NCI-H2196 treated with DMSO at 0.1 percent for 48 hours (cell line): ENCODE results near the gene NNMT.

Experiments used
- DNase-seq: peaks from one replicate; lab custom pipeline; 2025; ENCODE audit not compliant: unreplicated experiment; lab: John Stamatoyannopoulos, UW

The NNMT gene

GRCh38 chr11:114295676-114296604, at the start of gene NNMT:
NNMT (plus strand) TSS chr11:114296399; CDS start chr11:114296557, 158 bp downstream.
- DNase-seq, result no peak

GRCh38 chr11:114247070-114247789, 49.0 kb upstream of the NNMT start:
- DNase-seq, result no peak

- no peak for DNase-seq
Measured at GRCh38 chr11:114250180-114250579, 46.0 kb upstream of the NNMT start.

GRCh38 chr11:114250993-114251814, 45.0 kb upstream of the NNMT start:
- no peak for DNase-seq

- no peak for DNase-seq
Measured at GRCh38 chr11:114251815-114252337, 44.3 kb upstream of the NNMT start.

GRCh38 chr11:114252767-114253166, 43.4 kb upstream of the NNMT start:
- DNase-seq, result no peak

- no peak for DNase-seq
Measured at GRCh38 chr11:114253771-114254170, 42.4 kb upstream of the NNMT start.

- DNase-seq, result no peak
Measured at GRCh38 chr11:114254571-114255146, 41.5 kb upstream of the NNMT start.

GRCh38 chr11:114255289-114255688, 40.9 kb upstream of the NNMT start:
- DNase-seq, result no peak

- no peak for DNase-seq
Measured at GRCh38 chr11:114256176-114256966, 39.8 kb upstream of the NNMT start.

GRCh38 chr11:114256967-114257286, 39.3 kb upstream of the NNMT start:
- DNase-seq, result no peak

GRCh38 chr11:114257621-114258558, 38.3 kb upstream of the NNMT start:
- DNase-seq, result no peak

GRCh38 chr11:114258696-114259095, 37.5 kb upstream of the NNMT start:
- DNase-seq, result no peak

GRCh38 chr11:114259124-114259526, 37.1 kb upstream of the NNMT start:
- DNase-seq, result no peak

GRCh38 chr11:114259551-114259983, 36.6 kb upstream of the NNMT start:
- no peak for DNase-seq

GRCh38 chr11:114260077-114260476, 36.1 kb upstream of the NNMT start:
- DNase-seq, result no peak

GRCh38 chr11:114260483-114260882, 35.7 kb upstream of the NNMT start:
- no peak for DNase-seq

- no peak for DNase-seq
Measured at GRCh38 chr11:114261791-114262190, 34.4 kb upstream of the NNMT start.
